Endothelial cell of umbilical vein (primary cell): Measurements from ENCODE around the gene ZNF829. TPM values are rescaled to one million over a fixed set of nuclear protein-coding genes. Genes with fewer than 3 reads are reported as not detected.

Experiments
- BruUV-seq: library from RNA; stranded (reverse); fragments of 400-500 nt; replicated peaks from 2 replicates; lab custom pipeline; 2021; lab: Mats Ljungman, UMichigan
- CTCF ChIA-PET: fragments of 300-600, 350-600 bp; sonication (Branson Sonifier 250); formaldehyde crosslinking; loops from one replicate; lab custom pipeline; 2021; ENCODE audit warnings: antibody characterized with exemption, inconsistent platforms; lab: Charles Lee
- POLR2A ChIA-PET: fragments of 300-600, 350-600 bp; sonication (Branson Sonifier 250); formaldehyde crosslinking; loops from one replicate; lab custom pipeline; 2021; ENCODE audit warnings: antibody characterized with exemption, inconsistent platforms; lab: Charles Lee
- DNase-seq: peaks from one replicate; pipeline ENCODE4 v3.0.0-alpha.2; 2011; ENCODE audit warnings: low read depth, low spot score
- FAIRE-seq: peaks from 2 replicates; lab custom pipeline; 2011; peaks lifted over from hg19 to GRCh38; lab: Jason Lieb, UNC
- H2AFZ ChIP-seq: 2 replicates; pipeline ENCODE4 v1.6.0; 2012; ENCODE audit warnings: low read depth, low read length, control low read depth, inconsistent platforms
- H3K27ac ChIP-seq: 2 replicates; pipeline ENCODE4 v1.5.1; 2011; ENCODE audit warnings: low read depth, mild to moderate bottlenecking, control low read depth, low read length, moderate library complexity; ENCODE audit not compliant: insufficient read depth
- H3K27me3 ChIP-seq, 2 experiments: 2 replicates each; pipeline versions ENCODE4 v1.6.0 to v1.6.1; 2011; ENCODE audit warnings: low read length in 2 of 2, mixed read lengths in 1 of 2; ENCODE audit not compliant: control insufficient read depth in 2 of 2, insufficient read depth in 2 of 2
- H3K36me3 ChIP-seq, 2 experiments: 2 replicates in 1 of 2; 3 replicates in 1 of 2; pipeline ENCODE4 v1.5.1; 2011; ENCODE audit warnings: low read length in 2 of 2, mild to moderate bottlenecking in 1 of 2, moderate library complexity in 1 of 2; ENCODE audit not compliant: control insufficient read depth in 2 of 2, insufficient read depth in 2 of 2; ENCODE audit errors: extremely low read depth in 1 of 2
- H3K4me1 ChIP-seq: 3 replicates; pipeline ENCODE4 v1.5.1; 2011; ENCODE audit warnings: mild to moderate bottlenecking, low read length; ENCODE audit not compliant: control insufficient read depth, insufficient read depth; ENCODE audit errors: extremely low read depth
- H3K4me2 ChIP-seq: 2 replicates; pipeline ENCODE4 v1.6.1; 2011; ENCODE audit warnings: low read length, control low read depth, mixed read lengths; ENCODE audit not compliant: insufficient read depth
- H3K4me3 ChIP-seq, 3 experiments: fragments of 200-600 bp in 1 of 3; sonication (generic), shearing (Covaris generic) in 1 of 3; replicated peaks in 1 of 3; 2 replicates each; pipeline ENCODE4 v1.5.1; 2011 to 2016; ENCODE audit warnings: control low read depth in 3 of 3, low read length in 3 of 3, mild to moderate bottlenecking in 2 of 3, inconsistent platforms in 1 of 3, low read depth in 1 of 3, moderate library complexity in 1 of 3; ENCODE audit not compliant: insufficient read depth in 1 of 3
- H3K79me2 ChIP-seq: 2 replicates; pipeline ENCODE4 v1.6.0; 2012; ENCODE audit warnings: low read length, inconsistent platforms; ENCODE audit not compliant: control insufficient read depth, insufficient read depth
- H3K9ac ChIP-seq: replicated peaks from 2 replicates; pipeline ENCODE3; 2011; ENCODE audit warnings: low read length, control low read depth; ENCODE audit not compliant: insufficient read depth; ENCODE audit errors: extremely low read depth
- H3K9me1 ChIP-seq: replicated peaks from 3 replicates; pipeline ENCODE4 v1.6.0; 2011; ENCODE audit warnings: mild to moderate bottlenecking, low read length; ENCODE audit not compliant: control insufficient read depth, insufficient read depth; ENCODE audit errors: extremely low read depth
- H3K9me3 ChIP-seq: replicated peaks from 2 replicates; pipeline ENCODE4 v1.5.1; 2012; ENCODE audit warnings: low read length, inconsistent platforms; ENCODE audit not compliant: control insufficient read depth, insufficient read depth
- H4K20me1 ChIP-seq: replicated peaks from 2 replicates; pipeline ENCODE3; 2011; ENCODE audit warnings: mild to moderate bottlenecking, low read length; ENCODE audit not compliant: control insufficient read depth, insufficient read depth; ENCODE audit errors: extremely low read depth
- EZH2 ChIP-seq: IDR thresholded peaks from 2 replicates; pipeline ENCODE4 v1.6.1; 2012; ENCODE audit warnings: borderline replicate concordance, low read depth, mild to moderate bottlenecking, moderate library complexity, low read length, inconsistent platforms; ENCODE audit not compliant: severe bottlenecking
- FOS ChIP-seq: IDR thresholded peaks from 2 replicates; pipeline ENCODE4 v1.6.1; 2011; ENCODE audit warnings: mild to moderate bottlenecking, low read length, moderate library complexity, borderline replicate concordance; ENCODE audit not compliant: insufficient read depth
- GATA2 ChIP-seq: IDR thresholded peaks from 2 replicates; pipeline ENCODE4 v1.7.0; 2011; ENCODE audit warnings: low read depth, mild to moderate bottlenecking, moderate library complexity, mixed read lengths, low read length; ENCODE audit not compliant: insufficient read length, insufficient read depth
- JUN ChIP-seq: IDR thresholded peaks from 2 replicates; pipeline ENCODE4 v1.6.1; 2011; ENCODE audit warnings: borderline replicate concordance, low read depth; ENCODE audit not compliant: insufficient read length, insufficient read depth
- MYC ChIP-seq: IDR thresholded peaks from one replicate; pipeline ENCODE4 v1.6.1; 2011; ENCODE audit warnings: mild to moderate bottlenecking, low read depth, low read length
- POLR2A ChIP-seq: IDR thresholded peaks from 2 replicates; pipeline ENCODE4 v1.6.1; 2012; ENCODE audit warnings: low read depth, mild to moderate bottlenecking, control low read depth, low read length
- POLR2AphosphoS5 ChIP-seq: IDR thresholded peaks from 2 replicates; pipeline ENCODE4 v1.6.1; 2012; ENCODE audit warnings: low read depth, mild to moderate bottlenecking, control low read depth, low read length, moderate library complexity; ENCODE audit not compliant: insufficient read depth
- dilution Hi-C: fragments of 300-500 bp; cut with MboI; formaldehyde crosslinking; loops from one replicate; pipeline ENCODE4 v1.15.0; 2019; ENCODE audit warnings: low sequenced_read_pairs; ENCODE audit not compliant: extremely low pct_ligation_motif_present
- intact Hi-C: fragments of 100-400 bp; cut with micrococcal nuclease; formaldehyde crosslinking; loops from one replicate; pipeline ENCODE4 v1.10.0; 2022
- polyA plus RNA-seq, 4 experiments: library from polyadenylated mRNA; depleted of rRNA in 3 of 4; stranded (reverse) in 3 of 4; unstranded in 1 of 4; fragments of >200 nt; gene quantifications; 2 replicates each; pipeline versions ENCODE4 v1.2.1 to v1.2.3, GENCODE V29; 2011 to 2012; ENCODE audit warnings: missing spikeins in 1 of 4
- total RNA-seq: library from RNA; stranded (reverse); gene quantifications from 2 replicates; pipeline ENCODE4 v1.2.3, GENCODE V29; 2021
- TF ChIP-seq, protein P1 (sequence below): IDR thresholded peaks from 2 replicates; pipeline ENCODE4 v1.6.1; 2011; ENCODE audit not compliant: insufficient read depth, insufficient read length
- TF ChIP-seq, protein P2 (sequence below), 2 donors: IDR thresholded peaks; 1 replicate in 1 of 2; 2 replicates in 1 of 2; pipeline ENCODE4 v1.5.1; 2011; ENCODE audit warnings: low read length in 2 of 2, mild to moderate bottlenecking in 2 of 2, moderate library complexity in 2 of 2, control low read depth in 1 of 2, inconsistent platforms in 1 of 2, low read depth in 1 of 2; ENCODE audit not compliant: insufficient read depth in 1 of 2; ENCODE audit errors: extremely low read depth in 1 of 2

Gene ZNF829
- total and polyA plus RNA-seq, 2 donors (not counting 3 experiments of a cell fraction or from before 2014, with no cell fraction given), result 0.47 to 1.3 TPM

DNA sequence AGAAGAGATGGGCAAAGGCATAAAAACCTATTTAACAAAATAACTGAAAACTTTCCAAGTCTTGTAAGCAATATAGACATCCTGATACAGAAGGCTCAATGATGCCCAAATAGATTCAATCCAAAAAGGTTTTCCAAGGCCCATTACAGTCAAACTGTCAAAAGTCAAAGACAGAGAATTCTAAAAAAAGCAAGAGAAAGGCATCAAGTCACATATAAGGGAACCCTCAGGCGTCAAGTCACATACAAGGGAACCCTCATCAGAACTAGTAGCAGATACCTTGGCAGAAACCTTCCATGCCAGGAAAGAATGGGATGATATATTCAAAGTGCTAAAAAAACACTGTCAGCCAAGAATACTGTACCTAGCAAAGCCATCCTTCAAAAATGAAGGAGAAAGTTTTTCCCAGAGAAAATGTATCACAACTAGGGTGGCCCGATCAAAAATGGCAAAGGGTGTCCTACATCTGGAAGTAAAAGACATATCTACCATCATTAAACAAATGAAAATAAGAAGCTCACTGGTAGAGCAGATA lies 21.2 kb downstream of the ZNF829 start:
- Histone ChIP-seq H2AFZ (no peak overlapping the region), H3K4me3 (no peak overlapping the region), H3K27ac (no peak overlapping the region), H4K20me1 (no peaks in the 10 kb centered on the region), H3K9me3 (peaks cover 17% of the 10 kb centered on the region), H3K9me1 (no peaks in the 10 kb centered on the region), H3K79me2 (no peaks in the 10 kb centered on the region), H3K9ac (no peak overlapping the region), H3K27me3 (no peaks in the 10 kb centered on the region), H3K36me3 (no peaks in the 10 kb centered on the region), H3K4me2 (no peak overlapping the region), H3K4me1 (no peaks in the 10 kb centered on the region)
- POLR2A ChIA-PET, result no interaction called here
- dilution Hi-C loops, result no loop called here
- no peak for TF ChIP-seq EZH2
- no peak for TF ChIP-seq JUN
- no peak for TF ChIP-seq FOS
- TF ChIP-seq, protein P1, sequence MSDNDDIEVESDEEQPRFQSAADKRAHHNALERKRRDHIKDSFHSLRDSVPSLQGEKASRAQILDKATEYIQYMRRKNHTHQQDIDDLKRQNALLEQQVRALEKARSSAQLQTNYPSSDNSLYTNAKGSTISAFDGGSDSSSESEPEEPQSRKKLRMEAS, result no peak
- no peak for TF ChIP-seq MYC
- TF ChIP-seq POLR2A, result no peak
- TF ChIP-seq GATA2, result no peak
- no peak for TF ChIP-seq POLR2AphosphoS5
- TF ChIP-seq, protein P2, sequence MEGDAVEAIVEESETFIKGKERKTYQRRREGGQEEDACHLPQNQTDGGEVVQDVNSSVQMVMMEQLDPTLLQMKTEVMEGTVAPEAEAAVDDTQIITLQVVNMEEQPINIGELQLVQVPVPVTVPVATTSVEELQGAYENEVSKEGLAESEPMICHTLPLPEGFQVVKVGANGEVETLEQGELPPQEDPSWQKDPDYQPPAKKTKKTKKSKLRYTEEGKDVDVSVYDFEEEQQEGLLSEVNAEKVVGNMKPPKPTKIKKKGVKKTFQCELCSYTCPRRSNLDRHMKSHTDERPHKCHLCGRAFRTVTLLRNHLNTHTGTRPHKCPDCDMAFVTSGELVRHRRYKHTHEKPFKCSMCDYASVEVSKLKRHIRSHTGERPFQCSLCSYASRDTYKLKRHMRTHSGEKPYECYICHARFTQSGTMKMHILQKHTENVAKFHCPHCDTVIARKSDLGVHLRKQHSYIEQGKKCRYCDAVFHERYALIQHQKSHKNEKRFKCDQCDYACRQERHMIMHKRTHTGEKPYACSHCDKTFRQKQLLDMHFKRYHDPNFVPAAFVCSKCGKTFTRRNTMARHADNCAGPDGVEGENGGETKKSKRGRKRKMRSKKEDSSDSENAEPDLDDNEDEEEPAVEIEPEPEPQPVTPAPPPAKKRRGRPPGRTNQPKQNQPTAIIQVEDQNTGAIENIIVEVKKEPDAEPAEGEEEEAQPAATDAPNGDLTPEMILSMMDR (IDR thresholded peaks at IDR 0.05; ENCODE audit: extremely low read depth in 1 of 2, insufficient read depth in 1 of 2, low read depth in 1 of 2, low read length in 2 of 2), result no peak
- CTCF ChIA-PET, result no interaction called here
- BruUV-seq, result no TSS peak
- intact Hi-C loops, result no loop called here
- DNase-seq (no peak), FAIRE-seq (no peak)
